Keratinocyte (primary cell): ENCODE data around the gene DCST2.

Experiments used
- CTCF ChIP-seq, 3 experiments: IDR thresholded peaks in 1 of 3; conservative IDR thresholded peaks in 1 of 3; optimal IDR thresholded peaks in 1 of 3; 2 replicates in 2 of 3; 3 replicates in 1 of 3; pipeline versions ENCODE3 to v1.5.1; 2011; ENCODE audit warnings: low read length in 3 of 3, mild to moderate bottlenecking in 3 of 3, moderate library complexity in 2 of 3, control low read depth in 1 of 3, inconsistent platforms in 1 of 3; ENCODE audit not compliant: insufficient read depth in 2 of 3; ENCODE audit errors: extremely low read depth in 1 of 3
- EZH2 ChIP-seq: IDR thresholded peaks from one replicate; pipeline ENCODE4 v1.6.1; 2012; ENCODE audit warnings: inconsistent platforms, mild to moderate bottlenecking, low read length, moderate library complexity

DNA sequence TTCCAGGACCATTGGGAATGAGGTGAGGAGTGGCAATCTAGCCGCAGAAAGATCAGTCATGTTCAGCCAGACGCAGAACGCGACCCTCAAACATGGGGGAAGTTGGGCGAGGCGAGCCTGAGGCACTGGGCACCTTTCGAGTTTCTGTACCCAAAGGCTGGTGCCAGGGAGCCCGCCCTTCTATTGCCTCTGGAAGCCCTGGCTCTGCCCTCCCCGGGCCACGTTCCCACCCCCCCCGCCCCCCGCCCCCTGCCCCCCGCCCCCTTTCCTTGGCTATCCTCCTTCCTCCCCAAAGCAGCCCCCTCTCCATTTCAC, 33.2 kb downstream of the DCST2 start:
- TF ChIP-seq EZH2 (no peak), CTCF (optimal IDR thresholded peaks at IDR 0.05 in 1 of 3, IDR thresholded peaks at IDR 0.05 in 1 of 3, conservative IDR thresholded peaks at IDR 0.05 in 1 of 3; ENCODE audit: extremely low read depth in 1 of 3, insufficient read depth in 2 of 3, low read length in 3 of 3) (no peak)
